Measurements from ENCODE around the gene LRP5.

DNA sequence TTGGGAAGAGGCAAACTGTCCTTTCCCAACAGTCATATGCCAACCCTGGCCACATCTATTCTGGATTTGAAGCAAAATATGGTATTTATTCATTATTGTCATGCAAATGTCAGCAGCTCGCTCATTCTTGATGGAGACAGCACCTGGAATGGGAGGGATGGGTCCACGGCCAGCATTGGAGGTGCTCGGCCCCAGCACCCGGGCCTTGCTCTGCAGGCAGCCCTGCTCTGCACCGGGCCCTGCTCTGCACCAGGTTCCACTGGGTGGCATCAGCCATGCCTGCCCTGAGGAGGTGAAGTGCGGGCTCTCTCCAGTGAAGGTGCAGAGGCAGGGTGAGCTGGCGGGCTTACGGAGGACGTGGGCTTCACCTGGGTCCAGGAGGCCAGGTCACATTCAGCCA is 19.8 kb downstream of the LRP5 start:
- no peak for TF ChIP-seq POLR2A (IDR thresholded peaks at IDR 0.05)
- TF ChIP-seq, protein P1, sequence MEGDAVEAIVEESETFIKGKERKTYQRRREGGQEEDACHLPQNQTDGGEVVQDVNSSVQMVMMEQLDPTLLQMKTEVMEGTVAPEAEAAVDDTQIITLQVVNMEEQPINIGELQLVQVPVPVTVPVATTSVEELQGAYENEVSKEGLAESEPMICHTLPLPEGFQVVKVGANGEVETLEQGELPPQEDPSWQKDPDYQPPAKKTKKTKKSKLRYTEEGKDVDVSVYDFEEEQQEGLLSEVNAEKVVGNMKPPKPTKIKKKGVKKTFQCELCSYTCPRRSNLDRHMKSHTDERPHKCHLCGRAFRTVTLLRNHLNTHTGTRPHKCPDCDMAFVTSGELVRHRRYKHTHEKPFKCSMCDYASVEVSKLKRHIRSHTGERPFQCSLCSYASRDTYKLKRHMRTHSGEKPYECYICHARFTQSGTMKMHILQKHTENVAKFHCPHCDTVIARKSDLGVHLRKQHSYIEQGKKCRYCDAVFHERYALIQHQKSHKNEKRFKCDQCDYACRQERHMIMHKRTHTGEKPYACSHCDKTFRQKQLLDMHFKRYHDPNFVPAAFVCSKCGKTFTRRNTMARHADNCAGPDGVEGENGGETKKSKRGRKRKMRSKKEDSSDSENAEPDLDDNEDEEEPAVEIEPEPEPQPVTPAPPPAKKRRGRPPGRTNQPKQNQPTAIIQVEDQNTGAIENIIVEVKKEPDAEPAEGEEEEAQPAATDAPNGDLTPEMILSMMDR (IDR thresholded peaks at IDR 0.05): no peak
